ENCODE data around the gene C16orf90. TPM values are rescaled to one million over a fixed set of nuclear protein-coding genes. Genes with fewer than 3 reads are reported as not detected.
"Not testable (repeated sequence)": the region's sequence is repeated elsewhere in the genome, so short reads cannot be mapped to it uniquely, and the experiment has no call there.

C16orf90 gene
- total RNA-seq, 2 experiments from 2014 or later, result not detected

DNA sequence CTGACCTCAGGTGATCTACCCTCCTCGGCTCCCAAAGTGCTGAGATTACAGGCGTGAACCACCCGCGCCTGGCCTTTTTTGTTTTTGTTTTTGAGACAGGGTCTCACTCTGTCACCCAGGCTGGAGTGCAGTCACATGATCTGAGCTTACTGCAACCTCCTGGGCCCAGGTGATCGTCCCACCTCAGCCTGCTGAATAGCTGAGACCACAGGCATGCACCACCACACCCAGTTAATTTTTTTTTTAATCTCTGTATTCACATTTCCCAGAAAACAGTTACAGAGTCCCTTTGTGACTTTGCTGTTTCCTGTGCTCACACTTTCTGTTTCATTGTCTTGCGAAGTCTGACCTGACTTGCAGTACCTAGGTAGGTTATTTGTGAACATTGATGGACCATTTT is 8.2 kb upstream of the C16orf90 start:
- no peaks in the 10 kb centered on the region for H3K9me3 Mint-ChIP-seq
- DNase-seq (peak; percentile 64), ATAC-seq (ENCODE audit: low read depth) (peak; percentile 63)
- H3K4me3 Mint-ChIP-seq, result peak overlapping the region; percentile 74
- peak overlapping the region; percentile 89 for H3K27ac Mint-ChIP-seq
- POLR2A ChIA-PET, result interaction anchor here (1.1 to 1.7 kb wide), 2 partner anchors 102 to 379 kb away, joined by 3 to 5 read pairs; partner anchors contain the start of genes ZNF174 and ZSCAN32
- H3K4me1 Mint-ChIP-seq, result peaks cover 58% of the 10 kb centered on the region
- H3K36me3 Mint-ChIP-seq, result peaks cover 21% of the 10 kb centered on the region
- H3K27me3 Mint-ChIP-seq, result no peaks in the 10 kb centered on the region

DNA sequence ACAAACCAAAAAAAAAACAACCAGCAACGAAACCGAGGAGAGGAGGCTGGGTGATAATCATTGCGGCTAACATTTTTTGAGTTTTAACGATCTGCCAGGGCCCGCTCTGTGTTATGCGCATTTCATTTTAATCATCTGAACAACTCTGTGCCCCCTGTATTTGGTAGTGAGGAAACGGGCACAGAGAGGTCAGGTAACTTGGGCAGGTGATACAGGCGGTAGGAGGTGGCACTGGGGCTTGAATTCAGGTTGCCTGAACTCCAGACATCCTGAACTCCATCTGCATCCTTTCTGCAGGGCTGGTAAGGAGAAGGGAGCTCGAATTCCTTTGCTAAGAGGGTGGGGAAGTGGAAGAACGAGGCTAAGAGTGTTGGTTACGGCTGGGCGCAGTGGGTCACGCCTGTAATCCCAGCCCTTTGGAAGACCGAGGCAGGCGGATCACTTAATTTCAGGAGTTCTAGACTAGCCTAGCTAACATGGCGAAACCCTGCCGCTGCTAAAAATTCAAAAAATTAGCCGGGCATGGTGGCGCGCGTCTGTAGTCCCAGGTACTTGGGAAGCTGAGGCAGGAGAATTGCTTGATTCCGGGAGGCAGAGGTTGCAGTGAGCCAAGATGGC is 6.6 kb upstream of the C16orf90 start:
- Mint-ChIP-seq H3K27ac (peak overlapping the region; percentile 89), H3K4me3 (peak overlapping the region; percentile 94), H3K4me1 (peaks cover 53% of the 10 kb centered on the region), H3K36me3 (peaks cover 14% of the 10 kb centered on the region), H3K9me3 (no peaks in the 10 kb centered on the region), H3K27me3 (no peaks in the 10 kb centered on the region)
- POLR2A ChIA-PET, result interaction anchor here (1.0 to 2.4 kb wide), 5 partner anchors 8 to 219 kb away, joined by 3 to 9 read pairs (median 5); partner anchors contain the start of genes NAA60, SLX4, ZNF263 and ZNF597
- DNase-seq (peak; percentile 25), ATAC-seq (ENCODE audit: low read depth) (no peak)

DNA sequence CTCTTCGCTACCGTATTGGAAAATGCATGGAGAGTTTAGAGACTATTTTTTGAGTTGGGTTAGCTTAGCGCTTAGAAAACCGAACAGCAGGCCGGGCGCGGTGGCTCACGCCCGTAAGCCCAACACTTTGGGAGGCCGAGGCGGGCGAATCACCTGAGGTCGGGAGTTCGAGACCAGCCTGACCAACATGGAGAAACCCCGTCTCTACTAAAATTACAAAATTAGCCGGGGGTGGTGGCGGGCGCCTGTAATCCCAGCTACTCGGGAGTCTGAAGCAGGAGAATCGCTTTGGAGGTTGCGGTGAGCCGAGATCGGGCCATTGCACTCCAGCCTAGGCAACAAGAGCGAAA is 6.1 kb upstream of the C16orf90 start:
- peaks cover 53% of the 10 kb centered on the region for H3K4me1 Mint-ChIP-seq
- peak overlapping the region; percentile 89 for H3K27ac Mint-ChIP-seq
- H3K4me3 Mint-ChIP-seq, result peak overlapping the region; percentile 94
- ATAC-seq (ENCODE audit: low read depth); H3K9me3 Mint-ChIP-seq; H3K27me3 Mint-ChIP-seq; DNase-seq: not testable (repeated sequence)
- POLR2A ChIA-PET, result interaction anchor here (1.0 to 2.4 kb wide), 7 partner anchors 9 to 366 kb away, joined by 3 to 9 read pairs (median 5); partner anchors contain the start of genes NAA60, SLX4, ZNF213 and ZNF263
- H3K36me3 Mint-ChIP-seq, result peaks cover 12% of the 10 kb centered on the region

DNA sequence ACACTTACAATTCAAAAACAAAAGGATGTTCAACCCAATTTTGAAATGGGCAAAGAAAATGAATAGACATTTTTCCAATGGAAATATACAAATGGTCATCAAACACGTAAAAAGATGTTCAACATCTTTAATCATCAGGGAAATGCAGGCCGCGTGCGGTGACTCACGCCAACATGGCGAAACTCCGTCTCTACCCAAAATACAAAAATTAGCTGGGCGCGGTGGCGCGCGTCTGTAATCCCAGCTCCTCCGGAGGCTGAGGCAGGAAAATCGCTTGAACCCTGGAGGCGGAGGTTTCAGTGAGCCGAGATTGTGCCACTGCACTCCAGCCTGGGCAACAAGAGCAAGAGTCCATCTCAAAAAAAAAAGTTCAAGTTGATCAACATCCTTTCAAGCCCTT is 3.7 kb upstream of the C16orf90 start:
- DNase-seq, result peak; percentile 25
- Mint-ChIP-seq H3K36me3 (no peaks in the 10 kb centered on the region), H3K9me3 (no peaks in the 10 kb centered on the region), H3K4me3 (no peak overlapping the region), H3K27me3 (no peaks in the 10 kb centered on the region), H3K4me1 (peaks cover 33% of the 10 kb centered on the region), H3K27ac (no peak overlapping the region)
- POLR2A ChIA-PET, result no interaction called here
- ATAC-seq (ENCODE audit: low read depth), result no peak

DNA sequence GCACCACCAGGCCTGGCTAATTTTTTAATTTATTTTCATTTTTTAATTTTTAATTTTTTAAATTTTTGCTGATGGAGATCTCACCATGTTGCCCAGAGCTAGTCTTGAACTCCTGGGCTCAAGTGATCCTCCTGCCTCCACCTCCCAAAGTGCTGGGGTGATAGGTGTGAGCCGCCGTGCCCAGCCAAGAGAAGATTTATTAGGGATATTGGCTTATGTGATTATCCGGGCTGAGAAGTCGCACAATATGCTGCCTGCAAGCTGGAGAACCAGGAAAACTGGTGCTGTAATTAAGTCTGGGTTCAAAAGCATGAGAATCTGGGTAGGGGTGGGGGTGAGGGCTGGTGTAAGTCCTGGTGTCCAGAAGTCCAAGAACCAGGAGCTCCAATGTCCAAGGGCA is 2.5 kb upstream of the C16orf90 start:
- H3K27ac Mint-ChIP-seq, result no peak overlapping the region
- POLR2A ChIA-PET, result interaction anchor here (0.9 kb wide), 1 partner anchor 34 kb away, joined by 3 read pairs; no protein-coding TSS in a partner anchor
- no peaks in the 10 kb centered on the region for H3K36me3 Mint-ChIP-seq
- no peaks in the 10 kb centered on the region for H3K9me3 Mint-ChIP-seq
- DNase-seq (no peak), ATAC-seq (ENCODE audit: low read depth) (no peak)
- H3K4me3 Mint-ChIP-seq, result no peak overlapping the region
- peaks cover 22% of the 10 kb centered on the region for H3K4me1 Mint-ChIP-seq
- no peaks in the 10 kb centered on the region for H3K27me3 Mint-ChIP-seq

DNA sequence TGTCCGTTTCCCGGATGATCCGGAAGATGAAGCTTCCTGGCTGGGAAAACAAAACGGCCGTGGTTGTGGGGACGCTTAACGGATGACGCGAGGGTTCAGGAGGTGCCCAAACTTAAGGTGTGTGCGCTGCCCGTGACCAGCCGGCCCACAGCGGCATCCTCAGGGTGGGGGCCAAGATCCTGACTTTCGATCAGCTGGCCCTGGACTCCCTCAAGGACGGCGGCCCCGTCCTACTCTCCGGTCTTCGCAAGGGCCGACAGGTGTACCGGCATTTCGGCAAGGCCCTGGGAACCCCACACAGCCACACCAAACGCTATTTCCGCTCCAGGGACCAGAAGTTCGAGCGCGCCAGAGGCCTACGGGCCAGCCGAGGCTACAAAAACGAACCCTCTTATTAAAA is 1.1 kb upstream of the C16orf90 start:
- no peaks in the 10 kb centered on the region for H3K9me3 Mint-ChIP-seq
- H3K4me1 Mint-ChIP-seq, result peaks cover 11% of the 10 kb centered on the region
- H3K27me3 Mint-ChIP-seq, result no peaks in the 10 kb centered on the region
- H3K4me3 Mint-ChIP-seq, result no peak overlapping the region
- no peak overlapping the region for H3K27ac Mint-ChIP-seq
- DNase-seq (no peak), ATAC-seq (ENCODE audit: low read depth) (no peak)
- H3K36me3 Mint-ChIP-seq, result no peaks in the 10 kb centered on the region
- POLR2A ChIA-PET, result no interaction called here

DNA sequence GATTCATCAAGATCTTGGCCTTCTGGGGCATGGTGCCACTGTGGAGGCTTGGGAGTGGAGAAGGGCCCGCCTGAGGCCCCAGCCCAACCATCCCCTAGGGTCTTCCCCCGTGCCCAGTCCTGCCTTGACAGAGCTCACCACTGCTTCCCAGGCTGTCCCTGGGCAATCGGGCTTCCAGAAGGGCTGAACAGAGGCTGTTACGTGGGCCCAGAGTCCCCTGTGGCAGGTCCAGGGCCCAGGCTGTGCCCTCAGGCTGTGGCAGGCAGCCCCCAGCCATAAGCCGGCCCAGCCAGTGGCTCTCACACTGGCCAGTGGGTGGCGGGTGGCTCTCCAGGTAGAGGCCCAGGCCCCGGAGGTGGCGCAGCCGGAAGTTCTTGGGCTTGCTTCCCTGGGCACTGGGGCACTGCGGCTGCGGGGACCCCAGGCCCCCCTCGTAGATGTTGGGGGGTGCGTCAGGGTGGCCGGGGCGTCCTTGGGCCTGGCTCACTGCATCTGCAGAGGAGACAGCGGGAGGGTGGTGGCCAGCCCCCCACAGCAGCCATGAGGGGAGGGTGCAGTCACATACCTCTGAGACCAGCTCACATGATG is 809 bp downstream of the C16orf90 start:
- no peaks in the 10 kb centered on the region for H3K27me3 Mint-ChIP-seq
- no peak overlapping the region for H3K27ac Mint-ChIP-seq
- ATAC-seq (ENCODE audit: low read depth), result no peak
- no peak overlapping the region for H3K4me3 Mint-ChIP-seq
- POLR2A ChIA-PET, result no interaction called here
- H3K36me3 Mint-ChIP-seq, result no peaks in the 10 kb centered on the region
- H3K4me1 Mint-ChIP-seq, result peaks cover 3% of the 10 kb centered on the region
- no peaks in the 10 kb centered on the region for H3K9me3 Mint-ChIP-seq
- no peak for DNase-seq

DNA sequence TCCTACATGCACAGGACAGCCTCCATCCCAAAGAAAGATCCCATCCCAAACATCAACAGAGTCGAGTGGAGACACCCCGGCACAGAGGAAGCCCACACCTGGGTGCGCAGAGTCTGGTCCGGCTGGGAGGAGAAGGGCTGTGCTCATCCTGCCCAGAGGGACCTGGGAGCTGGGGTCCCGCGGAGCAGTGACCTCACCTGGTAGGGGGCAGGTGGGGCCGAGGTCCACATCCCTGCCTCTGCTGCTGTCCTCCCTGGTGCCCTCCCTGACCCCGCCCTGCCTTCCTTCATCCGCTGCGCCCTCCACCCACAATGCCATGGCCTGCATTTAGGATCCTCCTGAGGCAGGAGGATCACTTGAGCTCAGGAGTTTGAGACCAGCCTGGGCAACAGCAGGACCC is 2.9 kb downstream of the C16orf90 start:
- H3K4me3 Mint-ChIP-seq, result no peak overlapping the region
- POLR2A ChIA-PET, result no interaction called here
- DNase-seq (no peak), ATAC-seq (ENCODE audit: low read depth) (no peak)
- H3K27me3 Mint-ChIP-seq, result no peaks in the 10 kb centered on the region
- H3K4me1 Mint-ChIP-seq, result peaks cover 2% of the 10 kb centered on the region
- no peaks in the 10 kb centered on the region for H3K36me3 Mint-ChIP-seq
- H3K27ac Mint-ChIP-seq, result no peak overlapping the region
- no peaks in the 10 kb centered on the region for H3K9me3 Mint-ChIP-seq

DNA sequence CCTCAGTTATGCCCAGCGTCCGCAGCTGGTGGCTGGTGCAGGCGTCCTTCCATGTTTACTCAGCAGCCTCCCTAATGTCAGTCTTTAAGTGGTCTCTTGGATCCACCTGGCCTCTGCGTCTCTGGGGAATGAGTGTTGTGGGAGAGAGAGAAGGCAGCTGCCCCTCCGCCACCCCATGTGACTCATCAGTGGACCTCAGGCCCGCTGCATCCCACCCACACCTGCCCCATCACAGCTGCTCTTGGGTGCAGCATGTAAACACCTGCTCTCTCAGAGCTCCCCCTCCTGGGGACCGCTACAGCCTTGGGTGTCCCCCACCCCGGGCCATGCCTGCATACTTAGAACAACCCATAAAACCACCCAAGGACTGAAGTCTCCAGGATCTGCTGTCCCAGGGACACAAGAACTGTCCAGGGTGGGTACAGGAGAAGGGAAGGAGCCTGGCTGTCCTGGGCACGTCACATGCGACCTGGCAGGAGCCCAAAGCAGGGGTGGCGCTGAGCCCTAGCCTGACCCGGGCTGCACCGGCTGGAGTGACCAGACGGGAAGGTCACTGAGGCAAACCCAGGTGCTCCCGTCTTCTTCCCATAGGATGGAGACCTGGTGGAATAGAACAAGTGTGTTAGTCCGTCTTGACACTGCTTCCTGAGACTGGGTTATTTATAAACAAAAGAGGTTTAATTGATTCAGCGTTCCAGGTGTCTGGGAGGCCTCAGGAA is 4.2 kb downstream of the C16orf90 start:
- H3K4me3 Mint-ChIP-seq, result no peak overlapping the region
- DNase-seq, result no peak
- no peaks in the 10 kb centered on the region for H3K9me3 Mint-ChIP-seq
- peaks cover 2% of the 10 kb centered on the region for H3K4me1 Mint-ChIP-seq
- no peak for ATAC-seq (ENCODE audit: low read depth)
- peak overlapping the region; percentile 56 for H3K27ac Mint-ChIP-seq
- POLR2A ChIA-PET, result interaction anchor here (1.0 kb wide), 2 partner anchors 9 to 226 kb away, joined by 4 to 5 read pairs; partner anchors contain the start of gene CLUAP1
- no peaks in the 10 kb centered on the region for H3K36me3 Mint-ChIP-seq
- no peaks in the 10 kb centered on the region for H3K27me3 Mint-ChIP-seq

DNA sequence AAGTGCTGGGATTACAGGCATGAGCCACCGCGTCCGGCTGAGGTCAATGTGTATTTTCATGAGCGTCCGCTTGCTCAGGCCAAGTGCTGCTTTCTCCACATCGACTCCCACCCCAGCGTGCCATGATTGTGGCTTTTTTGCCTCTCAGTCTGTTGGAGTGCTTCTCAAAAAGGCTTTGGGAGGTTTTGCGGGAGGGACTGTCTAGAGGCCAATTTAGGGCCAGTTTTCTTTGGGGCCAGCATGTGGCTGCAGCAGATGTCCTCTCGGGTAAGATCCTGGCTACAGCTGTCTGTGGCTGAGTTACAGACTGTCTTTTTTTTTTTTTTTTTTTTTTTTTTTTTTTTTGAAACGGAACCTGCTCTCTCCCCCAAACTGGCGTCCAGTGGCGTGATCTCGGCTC is 6.5 kb downstream of the C16orf90 start:
- H3K36me3 Mint-ChIP-seq, result no peaks in the 10 kb centered on the region

DNA sequence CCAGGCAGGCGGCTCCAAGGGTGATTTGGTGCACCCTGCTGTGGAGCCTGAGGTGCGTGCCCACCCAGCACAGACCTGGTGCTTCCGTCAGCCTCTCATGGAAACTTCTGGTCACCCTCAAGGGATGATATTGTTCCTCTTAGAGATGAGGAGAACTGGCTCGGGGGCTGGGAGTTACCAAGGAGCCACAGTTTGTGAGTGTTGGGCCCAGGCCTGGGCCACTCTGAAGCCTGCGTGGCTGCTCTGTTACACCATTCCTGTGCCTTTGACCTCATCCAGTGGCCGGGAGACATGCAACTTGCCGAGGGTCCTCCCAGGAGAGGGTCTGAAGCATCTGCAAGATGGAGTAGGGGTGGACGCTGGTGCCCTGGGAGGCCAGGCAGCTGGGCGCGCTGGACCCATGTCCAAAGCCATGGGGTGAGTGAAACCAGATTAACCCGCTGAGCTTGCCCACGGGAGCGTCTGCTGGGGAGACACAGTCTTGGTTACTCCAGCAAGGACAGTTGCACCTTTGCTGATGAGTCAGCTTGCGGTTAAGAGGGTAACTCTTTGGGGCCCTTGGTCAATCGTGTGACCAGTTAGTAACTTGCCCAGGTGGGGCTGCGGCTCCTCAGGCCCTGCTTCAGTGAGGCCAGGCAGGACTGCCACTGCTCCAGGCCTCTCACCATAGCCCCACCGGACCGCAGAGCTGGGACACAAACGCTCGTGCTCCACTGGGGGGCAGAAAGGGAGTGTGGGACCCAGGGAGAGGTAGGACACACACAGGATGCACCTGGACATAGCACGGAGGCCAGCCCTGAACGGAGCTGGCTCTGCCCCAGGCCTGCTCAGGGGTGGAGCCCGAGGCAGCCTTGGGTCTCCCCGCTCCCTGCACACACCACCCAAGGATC is 7.5 kb downstream of the C16orf90 start:
- no peak overlapping the region for H3K4me3 Mint-ChIP-seq
- POLR2A ChIA-PET, result interaction anchor here (0.6 kb wide), 1 partner anchor 68 kb away, joined by 6 read pairs; no protein-coding TSS in a partner anchor
- no peak for ATAC-seq (ENCODE audit: low read depth)

More for the DNA sequence above, 6.5 kb downstream of the C16orf90 start:
- no peaks in the 10 kb centered on the region for H3K27me3 Mint-ChIP-seq
- DNase-seq (no peak), ATAC-seq (ENCODE audit: low read depth) (no peak)
- H3K4me1 Mint-ChIP-seq, result peaks cover 2% of the 10 kb centered on the region
- no peaks in the 10 kb centered on the region for H3K9me3 Mint-ChIP-seq
- POLR2A ChIA-PET, result no interaction called here
- no peak overlapping the region for H3K27ac Mint-ChIP-seq
- H3K4me3 Mint-ChIP-seq, result no peak overlapping the region

DNA sequence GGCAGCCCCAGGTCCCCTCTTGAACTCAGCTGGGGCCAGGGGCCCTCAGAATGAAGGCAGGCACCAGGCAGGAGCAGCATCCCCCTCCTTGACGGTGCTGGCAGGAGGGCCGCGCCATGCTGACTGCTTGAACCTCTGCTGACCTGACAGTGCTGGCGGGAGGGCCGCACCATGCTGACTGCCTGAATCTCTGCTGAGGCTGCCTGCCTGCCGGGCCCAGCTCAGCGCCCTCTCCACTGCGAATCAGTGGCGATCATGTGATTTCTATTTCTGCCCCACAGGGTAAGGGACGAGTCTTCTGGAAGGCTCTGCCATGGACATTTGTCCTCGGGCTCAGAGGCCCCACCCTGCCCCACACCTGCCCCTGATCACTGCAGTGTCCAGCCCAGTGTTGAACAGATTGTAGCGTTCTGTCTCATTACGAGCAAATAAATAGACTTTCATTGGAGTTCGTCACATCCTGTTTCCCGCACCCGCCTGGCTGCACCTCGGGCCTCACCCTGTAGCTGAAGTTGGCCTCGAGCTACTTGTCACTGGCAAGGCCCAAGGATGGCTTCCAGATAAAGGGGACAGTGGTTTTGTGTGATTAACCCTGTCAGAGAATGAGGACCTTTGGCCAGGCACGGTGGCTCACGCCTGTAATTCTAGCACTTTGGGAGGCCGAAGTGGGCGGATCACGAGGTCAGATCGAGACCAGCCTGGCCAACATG is 8.6 kb downstream of the C16orf90 start:
- no peak overlapping the region for H3K27ac Mint-ChIP-seq
- POLR2A ChIA-PET, result no interaction called here
- H3K36me3 Mint-ChIP-seq, result peaks cover 4% of the 10 kb centered on the region
- H3K27me3 Mint-ChIP-seq, result no peaks in the 10 kb centered on the region
- H3K9me3 Mint-ChIP-seq, result no peaks in the 10 kb centered on the region
- no peak for DNase-seq
- H3K4me3 Mint-ChIP-seq, result no peak overlapping the region
- no peak for ATAC-seq (ENCODE audit: low read depth)
- peaks cover 2% of the 10 kb centered on the region for H3K4me1 Mint-ChIP-seq

More for the DNA sequence above, 7.5 kb downstream of the C16orf90 start:
- H3K4me1 Mint-ChIP-seq, result peaks cover 2% of the 10 kb centered on the region
- H3K36me3 Mint-ChIP-seq, result peaks cover 2% of the 10 kb centered on the region
- no peaks in the 10 kb centered on the region for H3K27me3 Mint-ChIP-seq
- H3K9me3 Mint-ChIP-seq, result no peaks in the 10 kb centered on the region
- no peak for DNase-seq
- H3K27ac Mint-ChIP-seq, result no peak overlapping the region
